Stimulated activated CD4-positive, alpha-beta T cell treated with anti-CD3 and anti-CD28 coated beads, Interleukin-15, amount 100 ng/mL, for 1 hour (primary cell): Measurements from ENCODE around the gene CCDC188.

Experiments
- DNase-seq, 2 donors: peaks; one replicate each; pipeline ENCODE4 v3.0.0-alpha.2; 2020; ENCODE audit warnings: low read depth in 1 of 2, low spot score in 1 of 2

CCDC188 gene

GRCh38 chr22:20135806-20136602, 14.9 kb downstream of the CCDC188 start:
- no peak for DNase-seq

- no peak for DNase-seq
Observed at GRCh38 chr22:20135265-20135664, 15.6 kb downstream of the CCDC188 start.

- DNase-seq = no peak
Observed at GRCh38 chr22:20133930-20134549, 16.8 kb downstream of the CCDC188 start.

- DNase-seq = no peak
Observed at GRCh38 chr22:20132686-20133246, 18.1 kb downstream of the CCDC188 start.

GRCh38 chr22:20131859-20132685, 18.8 kb downstream of the CCDC188 start:
- no peak for DNase-seq

GRCh38 chr22:20131597-20131858, 19.3 kb downstream of the CCDC188 start, which contains the start of gene ZDHHC8:
TSS of gene ZDHHC8 (plus strand) at chr22:20131804. CDS start at chr22:20131948, 144 bp downstream.
- DNase-seq = peak; percentile 25 to 52

GRCh38 chr22:20130731-20131596, 19.9 kb downstream of the CCDC188 start:
- DNase-seq = peak; percentile 68 to 78

- no peak for DNase-seq
Observed at GRCh38 chr22:20130319-20130718, 20.5 kb downstream of the CCDC188 start.

- no peak for DNase-seq
Observed at GRCh38 chr22:20129747-20130014, 21.2 kb downstream of the CCDC188 start.

- DNase-seq = peak in 1 of 2 donors; percentile 26
Observed at GRCh38 chr22:20128902-20129746, 21.7 kb downstream of the CCDC188 start.

- DNase-seq = no peak
Observed at GRCh38 chr22:20128619-20128901, 22.3 kb downstream of the CCDC188 start.

GRCh38 chr22:20127869-20128618, 22.8 kb downstream of the CCDC188 start:
- DNase-seq = no peak

- DNase-seq = no peak
Observed at GRCh38 chr22:20127318-20127868, 23.5 kb downstream of the CCDC188 start.

GRCh38 chr22:20126284-20127029, 24.4 kb downstream of the CCDC188 start:
- no peak for DNase-seq

GRCh38 chr22:20125201-20126174, 25.4 kb downstream of the CCDC188 start:
- DNase-seq = no peak

GRCh38 chr22:20124083-20124787, 26.6 kb downstream of the CCDC188 start:
- DNase-seq = no peak
